Right kidney (tissue), 1 donor: ENCODE data around the gene ADRA2B.
A peak's percentile ranks its signal among the peaks of the same experiment; 100 is the strongest.

Experiments used
- DNase-seq: peaks from one replicate; pipeline ENCODE4 v3.0.0-alpha.2; 2016

The ADRA2B gene

GRCh38 chr2:96117701-96118588 is 1.6 kb upstream of the ADRA2B start:
- peak; percentile 21 for DNase-seq

GRCh38 chr2:96116879-96117533 is 635 bp upstream of the ADRA2B start:
- peak; percentile 85 for DNase-seq

GRCh38 chr2:96115631-96116423 is 544 bp downstream of the ADRA2B start:
- no peak for DNase-seq

- peak; percentile 21 for DNase-seq
Measured at GRCh38 chr2:96114903-96115581, 1.3 kb downstream of the ADRA2B start.

GRCh38 chr2:96114546-96114902 is 1.8 kb downstream of the ADRA2B start:
- DNase-seq: no peak

GRCh38 chr2:96113951-96114350 is 2.4 kb downstream of the ADRA2B start:
- DNase-seq: no peak

- no peak for DNase-seq
Measured at GRCh38 chr2:96113367-96113677, 3.0 kb downstream of the ADRA2B start.

GRCh38 chr2:96112501-96113366 is 3.6 kb downstream of the ADRA2B start:
- DNase-seq: no peak

- DNase-seq: no peak
Measured at GRCh38 chr2:96111823-96112500, 4.4 kb downstream of the ADRA2B start.

- DNase-seq: no peak
Measured at GRCh38 chr2:96111257-96111640, 5.1 kb downstream of the ADRA2B start.

- DNase-seq: no peak
Measured at GRCh38 chr2:96110621-96111256, 5.6 kb downstream of the ADRA2B start.

GRCh38 chr2:96109931-96110511 is 6.3 kb downstream of the ADRA2B start:
- no peak for DNase-seq

GRCh38 chr2:96109361-96109680 is 7.0 kb downstream of the ADRA2B start:
- no peak for DNase-seq

- peak; percentile 54 for DNase-seq
Measured at GRCh38 chr2:96108541-96109360, 7.6 kb downstream of the ADRA2B start.

- no peak for DNase-seq
Measured at GRCh38 chr2:96108151-96108540, 8.2 kb downstream of the ADRA2B start.

GRCh38 chr2:96107708-96108065 is 8.7 kb downstream of the ADRA2B start:
- DNase-seq: no peak

- no peak for DNase-seq
Measured at GRCh38 chr2:96106991-96107707, 9.2 kb downstream of the ADRA2B start.

GRCh38 chr2:96105994-96106715 is 10.2 kb downstream of the ADRA2B start:
- no peak for DNase-seq
